Measurements from ENCODE around the gene INTS3. TPM values are rescaled to one million over a fixed set of nuclear protein-coding genes. Genes with fewer than 3 reads are reported as not detected.

Gene INTS3
- total RNA-seq, 1 experiment from 2014 or later: 39.0 TPM

DNA sequence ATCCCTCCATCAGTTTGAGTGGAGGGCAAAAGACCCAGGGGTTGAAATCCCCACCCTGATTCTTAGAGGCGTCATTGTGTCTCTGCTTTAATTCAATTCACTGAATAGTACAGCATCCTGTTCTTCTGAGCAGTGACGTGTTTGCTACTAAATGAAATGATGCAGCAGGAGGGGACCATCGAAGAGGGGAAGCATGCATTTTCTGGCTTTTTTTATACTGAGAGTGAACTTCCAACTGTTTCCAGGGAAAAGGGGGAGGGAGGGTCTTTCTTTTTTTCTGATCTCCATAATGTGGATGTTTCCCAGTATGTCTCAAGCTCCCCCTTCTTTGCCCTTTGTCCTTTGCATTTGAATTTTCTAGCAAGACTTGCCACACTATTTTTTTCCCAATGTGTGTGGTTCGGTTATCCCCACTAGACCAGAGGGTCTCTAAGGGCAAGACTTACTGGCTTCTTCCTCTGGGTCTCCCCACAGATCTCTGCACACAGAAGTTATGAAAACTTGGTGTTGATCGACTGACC lies 2.7 kb downstream of the INTS3 start:
- H3K4me1 Mint-ChIP-seq (ENCODE audit: low read depth, unreplicated experiment): peaks cover 14% of the 10 kb centered on the region
- peaks cover 6% of the 10 kb centered on the region for H3K4me1 ChIP-seq
- no peak for DNase-seq
- intact Hi-C loops (cut with micrococcal nuclease; ENCODE audit: unreplicated experiment): no loop called here
- no peaks in the 10 kb centered on the region for H3K9me3 Mint-ChIP-seq (ENCODE audit: unreplicated experiment)
- no TSS peak for BruUV-seq (replicated peaks)
- H3K4me3 Mint-ChIP-seq (ENCODE audit: unreplicated experiment): no peak overlapping the region
- ChIA-PET CTCF (no interaction called here), POLR2A (no interaction called here)
- peaks cover 23% of the 10 kb centered on the region for H3K36me3 Mint-ChIP-seq (ENCODE audit: insufficient read depth, unreplicated experiment)
- TF ChIP-seq, protein P1, sequence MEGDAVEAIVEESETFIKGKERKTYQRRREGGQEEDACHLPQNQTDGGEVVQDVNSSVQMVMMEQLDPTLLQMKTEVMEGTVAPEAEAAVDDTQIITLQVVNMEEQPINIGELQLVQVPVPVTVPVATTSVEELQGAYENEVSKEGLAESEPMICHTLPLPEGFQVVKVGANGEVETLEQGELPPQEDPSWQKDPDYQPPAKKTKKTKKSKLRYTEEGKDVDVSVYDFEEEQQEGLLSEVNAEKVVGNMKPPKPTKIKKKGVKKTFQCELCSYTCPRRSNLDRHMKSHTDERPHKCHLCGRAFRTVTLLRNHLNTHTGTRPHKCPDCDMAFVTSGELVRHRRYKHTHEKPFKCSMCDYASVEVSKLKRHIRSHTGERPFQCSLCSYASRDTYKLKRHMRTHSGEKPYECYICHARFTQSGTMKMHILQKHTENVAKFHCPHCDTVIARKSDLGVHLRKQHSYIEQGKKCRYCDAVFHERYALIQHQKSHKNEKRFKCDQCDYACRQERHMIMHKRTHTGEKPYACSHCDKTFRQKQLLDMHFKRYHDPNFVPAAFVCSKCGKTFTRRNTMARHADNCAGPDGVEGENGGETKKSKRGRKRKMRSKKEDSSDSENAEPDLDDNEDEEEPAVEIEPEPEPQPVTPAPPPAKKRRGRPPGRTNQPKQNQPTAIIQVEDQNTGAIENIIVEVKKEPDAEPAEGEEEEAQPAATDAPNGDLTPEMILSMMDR (IDR thresholded peaks at IDR 0.05; ENCODE audit: insufficient read depth in 1 of 2, low read depth in 1 of 2, low read length in 1 of 2, severe bottlenecking in 1 of 2, unreplicated experiment in 1 of 2): no peak
- no peaks in the 10 kb centered on the region for H3K27me3 ChIP-seq (replicated peaks; ENCODE audit: control insufficient read depth, insufficient read depth, low read length)
- H3K36me3 ChIP-seq (ENCODE audit: control insufficient read depth, insufficient read depth, low read length): no peaks in the 10 kb centered on the region
- H3K9me3 ChIP-seq: no peaks in the 10 kb centered on the region
- H3K4me3 ChIP-seq (ENCODE audit: low read depth, low read length): no peak overlapping the region
- H3K27ac Mint-ChIP-seq (ENCODE audit: unreplicated experiment): peak overlapping the region; percentile 12
- no peaks in the 10 kb centered on the region for H3K27me3 Mint-ChIP-seq (ENCODE audit: insufficient read depth, unreplicated experiment)

DNA sequence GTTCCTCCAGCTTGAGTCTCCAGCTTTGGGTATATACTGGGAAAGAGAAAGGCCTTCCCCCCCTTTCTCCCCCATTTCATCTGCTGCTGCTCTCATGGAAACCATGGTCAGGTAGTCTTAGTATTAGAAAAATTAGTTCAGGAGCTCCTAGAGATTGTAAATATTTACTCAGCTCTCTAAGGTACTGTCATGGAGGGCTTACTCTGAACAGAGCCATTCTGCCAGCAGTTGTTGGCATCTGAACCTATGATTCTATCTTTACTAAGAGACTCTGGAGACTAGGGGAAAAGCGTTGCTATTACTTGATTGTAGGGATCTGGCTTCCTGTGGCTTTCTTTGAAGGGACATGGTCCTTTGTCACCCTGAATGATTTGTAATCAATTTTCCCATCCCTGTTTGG lies 6.1 kb downstream of the INTS3 start:
- no TSS peak for BruUV-seq (replicated peaks)
- POLR2A ChIA-PET: no interaction called here
- no peak overlapping the region for H3K4me3 ChIP-seq (ENCODE audit: low read depth, low read length)
- H3K36me3 ChIP-seq (ENCODE audit: control insufficient read depth, insufficient read depth, low read length): no peaks in the 10 kb centered on the region; the same call in 1 of the 2 replicates
- CTCF ChIA-PET: interaction anchor here (0.5 kb wide), 2 partner anchors 57 to 61 kb away, joined by 3 to 6 read pairs; no protein-coding TSS in a partner anchor
- TF ChIP-seq, protein P1 (IDR thresholded peaks at IDR 0.05; ENCODE audit: insufficient read depth in 1 of 2, low read depth in 1 of 2, low read length in 1 of 2, severe bottlenecking in 1 of 2, unreplicated experiment in 1 of 2): no peak
- Mint-ChIP-seq H3K27ac (ENCODE audit: unreplicated experiment) (no peak overlapping the region), H3K9me3 (ENCODE audit: unreplicated experiment) (no peaks in the 10 kb centered on the region), H3K36me3 (ENCODE audit: insufficient read depth, unreplicated experiment) (peaks cover 11% of the 10 kb centered on the region), H3K4me3 (ENCODE audit: unreplicated experiment) (no peak overlapping the region), H3K27me3 (ENCODE audit: insufficient read depth, unreplicated experiment) (no peaks in the 10 kb centered on the region), H3K4me1 (ENCODE audit: low read depth, unreplicated experiment) (peaks cover 11% of the 10 kb centered on the region)
- no peaks in the 10 kb centered on the region for H3K27me3 ChIP-seq (replicated peaks; ENCODE audit: control insufficient read depth, insufficient read depth, low read length)
- H3K4me1 ChIP-seq: peaks cover 5% of the 10 kb centered on the region
- DNase-seq: no peak
- intact Hi-C loops (cut with micrococcal nuclease; ENCODE audit: unreplicated experiment): no loop called here
- H3K9me3 ChIP-seq: no peaks in the 10 kb centered on the region

DNA sequence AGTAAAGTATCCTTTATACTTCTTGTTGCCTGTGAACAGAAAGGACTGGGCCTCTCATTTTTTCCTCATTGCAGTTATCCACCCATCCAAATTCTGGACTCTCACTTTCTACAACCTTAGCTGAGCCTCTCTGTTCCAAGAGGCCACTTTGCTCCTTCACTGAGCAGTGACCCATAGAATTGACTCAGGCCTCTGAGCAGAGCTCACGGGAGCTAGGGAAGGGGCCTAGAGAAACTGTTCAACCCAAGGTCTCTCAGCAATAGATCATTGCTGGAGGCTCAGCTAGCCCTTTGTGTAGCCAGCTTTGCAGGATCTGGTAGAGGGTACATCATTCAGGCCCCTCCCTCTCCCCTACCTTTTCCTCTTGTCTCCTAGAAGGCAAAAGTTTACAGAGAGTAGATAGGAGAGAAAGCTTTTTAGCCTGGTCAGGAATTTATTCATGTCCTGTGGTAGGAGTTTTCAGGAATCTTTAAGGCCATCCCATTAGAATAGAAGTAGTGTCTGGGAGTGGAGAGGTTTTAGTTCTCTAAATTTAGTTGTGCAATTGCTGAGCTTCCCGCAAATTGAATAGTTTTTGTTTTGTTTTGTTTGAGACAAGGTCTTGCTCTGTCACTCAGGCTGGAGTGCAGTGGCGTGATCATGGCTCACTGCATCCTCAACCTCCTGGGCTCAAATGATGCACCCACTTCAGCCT lies 6.7 kb downstream of the INTS3 start:
- no TSS peak for BruUV-seq (replicated peaks)
- Histone ChIP-seq H3K4me3 (ENCODE audit: low read depth, low read length) (no peak overlapping the region), H3K4me1 (no peaks in the 10 kb centered on the region; the same call in 1 of the 2 replicates), H3K27me3 (replicated peaks; ENCODE audit: control insufficient read depth, insufficient read depth, low read length) (no peaks in the 10 kb centered on the region), H3K36me3 (ENCODE audit: control insufficient read depth, insufficient read depth, low read length) (no peaks in the 10 kb centered on the region; the same call in 1 of the 2 replicates), H3K9me3 (no peaks in the 10 kb centered on the region)
- TF ChIP-seq, protein P1 (IDR thresholded peaks at IDR 0.05; ENCODE audit: insufficient read depth in 1 of 2, low read depth in 1 of 2, low read length in 1 of 2, severe bottlenecking in 1 of 2, unreplicated experiment in 1 of 2): no peak
- H3K27me3 Mint-ChIP-seq (ENCODE audit: insufficient read depth, unreplicated experiment): no peaks in the 10 kb centered on the region
- ChIA-PET POLR2A (no interaction called here), CTCF (interaction anchor here (0.5 kb wide), 1 partner anchor 58 kb away, joined by 6 read pairs; no protein-coding TSS in a partner anchor)
- H3K4me1 Mint-ChIP-seq (ENCODE audit: low read depth, unreplicated experiment): peaks cover 7% of the 10 kb centered on the region
- H3K9me3 Mint-ChIP-seq (ENCODE audit: unreplicated experiment): no peaks in the 10 kb centered on the region
- H3K4me3 Mint-ChIP-seq (ENCODE audit: unreplicated experiment): no peak overlapping the region
- H3K27ac Mint-ChIP-seq (ENCODE audit: unreplicated experiment): no peak overlapping the region
- peaks cover 7% of the 10 kb centered on the region for H3K36me3 Mint-ChIP-seq (ENCODE audit: insufficient read depth, unreplicated experiment)
- DNase-seq: no peak
- intact Hi-C loops (cut with micrococcal nuclease; ENCODE audit: unreplicated experiment): no loop called here
